HG03354 (cell line): ENCODE data around the gene HPS3.
"Not testable (repeated sequence)": the region's sequence is repeated elsewhere in the genome, so short reads cannot be mapped to it uniquely, and the experiment has no call there.

Source experiments
- ATAC-seq: cut with Tn5 transposase; IDR thresholded peaks from one replicate; pipeline ENCODE4 v1.9.1; 2021; ENCODE audit warnings: mild to moderate bottlenecking; ENCODE audit not compliant: unreplicated experiment, poor library complexity, severe bottlenecking

HPS3 gene

GRCh38 chr3:149129326-149130205 lies at the start of gene HPS3:
Gene HPS3, plus strand, starts transcription at chr3:149129638. Its CDS starts 86 bp downstream, at chr3:149129724.
- ATAC-seq, result peak; percentile 95

GRCh38 chr3:149080011-149080698 lies 49.3 kb upstream of the HPS3 start:
- no peak for ATAC-seq

- no peak for ATAC-seq
Measured at GRCh38 chr3:149080699-149081091, 48.7 kb upstream of the HPS3 start.

GRCh38 chr3:149081772-149082171 lies 47.7 kb upstream of the HPS3 start:
- no peak for ATAC-seq

- peak; percentile 39 for ATAC-seq
Measured at GRCh38 chr3:149085828-149086231, 43.6 kb upstream of the HPS3 start.

- ATAC-seq, result peak; percentile 99
Measured at GRCh38 chr3:149086232-149086988, 43.0 kb upstream of the HPS3 start, which contains the start of gene HLTF. Gene HLTF, minus strand, starts transcription at chr3:149086533. Its CDS starts 197 bp downstream, at chr3:149086336.

- no peak for ATAC-seq
Measured at GRCh38 chr3:149087208-149087607, 42.2 kb upstream of the HPS3 start.

GRCh38 chr3:149089395-149089794 lies 40.0 kb upstream of the HPS3 start:
- ATAC-seq, result no peak

GRCh38 chr3:149090461-149090860 lies 39.0 kb upstream of the HPS3 start:
- ATAC-seq, result no peak

GRCh38 chr3:149090907-149091306 lies 38.5 kb upstream of the HPS3 start:
- no peak for ATAC-seq

GRCh38 chr3:149091983-149092382 lies 37.5 kb upstream of the HPS3 start:
- no peak for ATAC-seq

- ATAC-seq, result peak; percentile 85
Measured at GRCh38 chr3:149095487-149095886, 34.0 kb upstream of the HPS3 start.

- ATAC-seq, result not testable (repeated sequence)
Measured at GRCh38 chr3:149097987-149098386, 31.5 kb upstream of the HPS3 start.

GRCh38 chr3:149101154-149101553 lies 28.3 kb upstream of the HPS3 start:
- no peak for ATAC-seq

- ATAC-seq, result no peak
Measured at GRCh38 chr3:149101641-149102040, 27.8 kb upstream of the HPS3 start.

- no peak for ATAC-seq
Measured at GRCh38 chr3:149104484-149104883, 25.0 kb upstream of the HPS3 start.

GRCh38 chr3:149114458-149114857 lies 15.0 kb upstream of the HPS3 start:
- ATAC-seq, result no peak

GRCh38 chr3:149115114-149115513 lies 14.3 kb upstream of the HPS3 start:
- no peak for ATAC-seq

- no peak for ATAC-seq
Measured at GRCh38 chr3:149118724-149119123, 10.7 kb upstream of the HPS3 start.

- no peak for ATAC-seq
Measured at GRCh38 chr3:149119466-149119865, 10.0 kb upstream of the HPS3 start.
